IMR-90 (cell line): ENCODE results near the gene MIPEP. TPM values are rescaled to one million over a fixed set of nuclear protein-coding genes. Genes with fewer than 3 reads are reported as not detected.

Source experiments
- ATAC-seq: fragments of 200-7000 bp; cut with Tn5 transposase; 2 replicates; pipeline ENCODE4 v1.9.1; 2020; ENCODE audit warnings: low read depth, mild to moderate bottlenecking, moderate library complexity
- BruUV-seq: library from RNA; stranded (reverse); fragments of 400-500 nt; replicated peaks from 2 replicates; lab custom pipeline; 2021; lab: Mats Ljungman, UMichigan
- CTCF ChIA-PET: fragments of 300-600 bp; formaldehyde crosslinking; extraction: SDS; loops from one replicate; lab custom pipeline; 2021; ENCODE audit warnings: antibody characterized with exemption; lab: Yijun Ruan, JAX
- POLR2A ChIA-PET: fragments of 300-600 bp; sonication (Branson Sonifier 250); formaldehyde crosslinking; loops from one replicate; lab custom pipeline; 2022; ENCODE audit warnings: antibody characterized with exemption; ENCODE audit not compliant: unreplicated experiment; lab: Charles Lee
- DNase-seq: peaks from one replicate; pipeline ENCODE4 v3.0.0; 2013
- H2AFZ ChIP-seq: replicated peaks from 2 replicates; pipeline ENCODE3; 2013; ENCODE audit warnings: low read length, mild to moderate bottlenecking; ENCODE audit not compliant: poor library complexity
- H2AK5ac ChIP-seq: 2 replicates; pipeline ENCODE4 v1.6.1; 2013; ENCODE audit warnings: low read depth, low read length, inconsistent platforms
- H2AK9ac ChIP-seq: replicated peaks from 2 replicates; pipeline ENCODE3; 2013; ENCODE audit warnings: mild to moderate bottlenecking, low read depth, low read length, moderate library complexity; ENCODE audit not compliant: poor library complexity
- H2BK120ac ChIP-seq: 2 replicates; pipeline ENCODE4 v1.6.1; 2013; ENCODE audit warnings: low read depth, low read length, inconsistent platforms
- H2BK15ac ChIP-seq: 3 replicates; pipeline ENCODE4 v1.6.1; 2013; ENCODE audit warnings: low read depth, low read length, inconsistent platforms
- H2BK20ac ChIP-seq: 2 replicates; pipeline ENCODE4 v1.6.1; 2013; ENCODE audit warnings: low read depth, mild to moderate bottlenecking, inconsistent platforms, low read length, moderate library complexity
- H2BK5ac ChIP-seq: 2 replicates; pipeline ENCODE4 v1.6.1; 2013; ENCODE audit warnings: mild to moderate bottlenecking, low read depth, low read length, inconsistent platforms; ENCODE audit not compliant: poor library complexity, severe bottlenecking
- H3K14ac ChIP-seq: replicated peaks from 2 replicates; pipeline ENCODE4 v1.6.1; 2013; ENCODE audit warnings: low read depth, low read length, inconsistent platforms
- H3K18ac ChIP-seq: 2 replicates; pipeline ENCODE4 v1.6.1; 2013; ENCODE audit warnings: low read depth, low read length, control low read depth
- H3K23ac ChIP-seq: 2 replicates; pipeline ENCODE4 v1.6.1; 2013; ENCODE audit warnings: low read depth, low read length, inconsistent platforms
- H3K27ac ChIP-seq: 2 replicates; pipeline ENCODE4 v1.5.1; 2013; ENCODE audit warnings: mild to moderate bottlenecking, control low read depth, low read length; ENCODE audit not compliant: insufficient read depth
- H3K27me3 ChIP-seq: 2 replicates; pipeline ENCODE4 v1.6.1; 2013; ENCODE audit warnings: low read length; ENCODE audit not compliant: control insufficient read depth, insufficient read depth
- H3K36me3 ChIP-seq: 2 replicates; pipeline ENCODE4 v1.6.1; 2013; ENCODE audit warnings: low read length, mixed read lengths; ENCODE audit not compliant: control insufficient read depth, insufficient read depth
- H3K4ac ChIP-seq: 2 replicates; pipeline ENCODE4 v1.6.1; 2013; ENCODE audit warnings: low read depth, low read length, inconsistent platforms
- H3K4me1 ChIP-seq: 2 replicates; pipeline ENCODE4 v1.6.1; 2013; ENCODE audit warnings: low read length, mixed read lengths; ENCODE audit not compliant: control insufficient read depth, insufficient read depth
- H3K4me2 ChIP-seq: 2 replicates; pipeline ENCODE4 v1.6.1; 2013; ENCODE audit warnings: low read depth, mild to moderate bottlenecking, control low read depth, low read length, moderate library complexity
- H3K4me3 ChIP-seq: 2 replicates; pipeline ENCODE4 v1.5.1; 2013; ENCODE audit warnings: low read depth, mild to moderate bottlenecking, control low read depth, low read length, moderate library complexity; ENCODE audit not compliant: insufficient read depth
- H3K56ac ChIP-seq: 2 replicates; pipeline ENCODE4 v1.6.1; 2013; ENCODE audit warnings: low read length, inconsistent platforms; ENCODE audit not compliant: insufficient read depth; ENCODE audit errors: extremely low read depth
- H3K79me1 ChIP-seq, 2 experiments: 2 replicates each; pipeline ENCODE4 v1.6.1; 2013; ENCODE audit warnings: low read length in 2 of 2, inconsistent platforms in 1 of 2, low read depth in 1 of 2
- H3K9ac ChIP-seq: 2 replicates; pipeline ENCODE4 v1.6.1; 2013; ENCODE audit warnings: low read depth, low read length, control low read depth
- H3K9me1 ChIP-seq: 2 replicates; pipeline ENCODE4 v1.6.1; 2013; ENCODE audit warnings: low read length, inconsistent platforms; ENCODE audit not compliant: insufficient read depth
- H3K9me3 ChIP-seq: 2 replicates; pipeline ENCODE4 v1.6.1; 2013; ENCODE audit warnings: low read length; ENCODE audit not compliant: control insufficient read depth, insufficient read depth
- H4K20me1 ChIP-seq: 2 replicates; pipeline ENCODE4 v1.6.1; 2013; ENCODE audit warnings: low read length, inconsistent platforms; ENCODE audit not compliant: insufficient read depth
- H4K5ac ChIP-seq: 2 replicates; pipeline ENCODE4 v1.6.1; 2013; ENCODE audit warnings: mild to moderate bottlenecking, low read depth, low read length, control low read depth
- H4K8ac ChIP-seq, 2 experiments: 2 replicates each; pipeline ENCODE4 v1.6.1; 2013; ENCODE audit warnings: low read depth in 2 of 2, low read length in 2 of 2, control low read depth in 1 of 2, inconsistent platforms in 1 of 2
- H4K91ac ChIP-seq: 2 replicates; pipeline ENCODE4 v1.6.1; 2013; ENCODE audit warnings: low read depth, low read length, inconsistent platforms; ENCODE audit not compliant: insufficient read depth
- CEBPB ChIP-seq: IDR thresholded peaks from 2 replicates; pipeline ENCODE4 v1.6.1; 2012; ENCODE audit warnings: low read depth, low read length, improper control_type of control experiment
- WGBS, 2 experiments: methylation state at CpG; one replicate each; pipeline versions ENCODE4 v1.1.5 to v1.1.7; 2013; ENCODE audit warnings: missing lambda C conversion rate in 2 of 2; ENCODE audit not compliant: insufficient read length in 1 of 2; ENCODE audit errors: extremely low coverage in 2 of 2; 5-methylcytosine and 5-hydroxymethylcytosine counted together
- dilution Hi-C: fragments of 300-500 bp; cut with HindIII; formaldehyde crosslinking; loops from one replicate; pipeline ENCODE4 v1.14.3; 2018; ENCODE audit warnings: low sequenced_read_pairs; ENCODE audit not compliant: unreplicated experiment
- in situ Hi-C: fragments of 300-500 bp; cut with MboI; formaldehyde crosslinking; loops from 3 replicates; pipeline ENCODE4 v1.14.3; 2019; ENCODE audit warnings: low sequenced_read_pairs, inconsistent platforms, mixed read lengths
- intact Hi-C: fragments of 100-400 bp; cut with micrococcal nuclease; formaldehyde crosslinking; loops from 2 replicates; pipeline ENCODE4 v1.10.0; 2022
- polyA plus RNA-seq, 3 experiments: library from polyadenylated mRNA; depleted of rRNA; stranded (reverse); fragments of >200 nt; gene quantifications; 2 replicates each; pipeline ENCODE4 v1.2.3, GENCODE V29; 2012; ENCODE audit warnings: low replicate concordance in 1 of 3
- total RNA-seq: library from RNA; depleted of rRNA; stranded (reverse); fragments of >200 nt; gene quantifications from 2 replicates; pipeline ENCODE4 v1.2.3, GENCODE V29; 2012

The MIPEP gene
- total and polyA plus RNA-seq, 2 of the 4 experiments (the other 2 are of a cell fraction) = 15.0 to 21.5 TPM

DNA sequence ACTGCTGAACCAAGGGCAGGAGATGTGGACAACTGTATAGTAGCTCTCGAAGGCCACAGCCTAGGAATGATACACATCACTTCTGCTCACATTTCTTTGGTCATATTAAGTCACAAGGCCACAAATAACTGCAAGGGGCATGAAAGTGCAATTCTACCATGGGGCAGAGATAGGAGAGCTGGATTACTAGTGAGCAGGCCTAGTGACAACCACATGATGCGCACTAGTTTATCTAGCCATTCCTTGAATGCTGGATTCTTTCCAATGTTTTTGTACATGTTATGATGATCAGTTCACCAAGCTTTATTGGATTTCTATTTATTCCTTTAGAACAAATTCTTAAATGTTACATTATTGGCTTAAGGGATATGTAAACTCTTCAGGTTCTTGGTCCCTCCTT, 100.7 kb downstream of the MIPEP start:
- Histone ChIP-seq H4K8ac (peak overlapping the region; percentile 49 to 64; a peak in 3 of 4 replicates), H2BK15ac (peak overlapping the region; percentile 82; the same call in 2 of the 3 replicates), H2BK120ac (peak overlapping the region; percentile 87), H3K4me1 (peaks cover 22% of the 10 kb centered on the region), H3K9ac (no peak overlapping the region), H4K20me1 (no peaks in the 10 kb centered on the region), H3K9me1 (peaks cover 3% of the 10 kb centered on the region; the same call in 1 of the 2 replicates), H3K36me3 (peaks cover 6% of the 10 kb centered on the region; the same call in 1 of the 2 replicates), H3K27me3 (no peaks in the 10 kb centered on the region), H3K27ac (peak overlapping the region; percentile 35; the same call in 1 of the 2 replicates), H3K4ac (peak overlapping the region; percentile 77), H2AK5ac (peak overlapping the region; percentile 29; the same call in 1 of the 2 replicates), H3K23ac (peak overlapping the region; percentile 13; the same call in 1 of the 2 replicates), H2AFZ (no peak overlapping the region), H3K4me3 (no peak overlapping the region), H3K56ac (no peak overlapping the region), H3K79me1 (0 out of 4 replicates have a peak, but pooled peaks cover 0 to 3% of the 10 kb centered on the region in 2 experiments), H4K91ac (peak overlapping the region; percentile 57), H3K14ac (peak overlapping the region; percentile 34), H4K5ac (peak overlapping the region; percentile 79), H3K4me2 (no peak overlapping the region), H2BK5ac (peak overlapping the region; percentile 40), H3K18ac (peak overlapping the region; percentile 92), H3K9me3 (no peaks in the 10 kb centered on the region), H2AK9ac (no peak overlapping the region), H2BK20ac (peak overlapping the region; percentile 75)
- BruUV-seq = no TSS peak
- dilution Hi-C loops = no loop called here
- ChIA-PET POLR2A (no interaction called here), CTCF (interaction anchor here (1.4 kb wide), 1 partner anchor 38 kb away, joined by 3 read pairs; no protein-coding TSS in a partner anchor)
- intact Hi-C loops = no loop called here
- TF ChIP-seq CEBPB = no peak
- in situ Hi-C loops = no loop called here
- peak; percentile 21 for DNase-seq
- WGBS, 2 experiments = no CpG with 5 or more reads among the region's 2 CpGs
- no peak for ATAC-seq
